ENCODE measurements around the gene PCCA.
"Not testable (repeated sequence)": the region's sequence is repeated elsewhere in the genome, so short reads cannot be mapped to it uniquely, and the experiment has no call there.

Gene PCCA

GRCh38 chr13:100306030-100306429 lies 217.1 kb downstream of the PCCA start:
- DNase-seq (ENCODE audit: low spot score), result no peak

- DNase-seq (ENCODE audit: low spot score), result no peak
Measured at GRCh38 chr13:100306434-100306999, 217.6 kb downstream of the PCCA start.

GRCh38 chr13:100314132-100314910 lies 225.4 kb downstream of the PCCA start:
- DNase-seq (ENCODE audit: low spot score), result no peak

- DNase-seq (ENCODE audit: low spot score), result no peak
Measured at GRCh38 chr13:100315522-100315921, 226.6 kb downstream of the PCCA start.

- DNase-seq (ENCODE audit: low spot score), result not testable (repeated sequence)
Measured at GRCh38 chr13:100318473-100318872, 229.6 kb downstream of the PCCA start.

- no peak for DNase-seq (ENCODE audit: low spot score)
Measured at GRCh38 chr13:100323937-100324336, 235.0 kb downstream of the PCCA start.

GRCh38 chr13:100330662-100331061 lies 241.8 kb downstream of the PCCA start:
- DNase-seq (ENCODE audit: low spot score), result no peak

GRCh38 chr13:100333141-100333540 lies 244.2 kb downstream of the PCCA start:
- no peak for DNase-seq (ENCODE audit: low spot score)

GRCh38 chr13:100334214-100334613 lies 245.3 kb downstream of the PCCA start:
- no peak for DNase-seq (ENCODE audit: low spot score)

- no peak for DNase-seq (ENCODE audit: low spot score)
Measured at GRCh38 chr13:100336795-100337516, 248.1 kb downstream of the PCCA start.

- no peak for DNase-seq (ENCODE audit: low spot score)
Measured at GRCh38 chr13:100338275-100338674, 249.4 kb downstream of the PCCA start.

- no peak for DNase-seq (ENCODE audit: low spot score)
Measured at GRCh38 chr13:100339411-100339940, 250.6 kb downstream of the PCCA start.

- no peak for DNase-seq (ENCODE audit: low spot score)
Measured at GRCh38 chr13:100340865-100341264, 252.0 kb downstream of the PCCA start.

GRCh38 chr13:100341327-100341726 lies 252.4 kb downstream of the PCCA start:
- no peak for DNase-seq (ENCODE audit: low spot score)

GRCh38 chr13:100344544-100344943 lies 255.7 kb downstream of the PCCA start:
- DNase-seq (ENCODE audit: low spot score), result no peak

GRCh38 chr13:100347968-100348367 lies 259.1 kb downstream of the PCCA start:
- no peak for DNase-seq (ENCODE audit: low spot score)

GRCh38 chr13:100349594-100349993 lies 260.7 kb downstream of the PCCA start:
- no peak for DNase-seq (ENCODE audit: low spot score)

GRCh38 chr13:100350601-100351000 lies 261.7 kb downstream of the PCCA start:
- DNase-seq (ENCODE audit: low spot score), result no peak

GRCh38 chr13:100356426-100356825 lies 267.5 kb downstream of the PCCA start:
- DNase-seq (ENCODE audit: low spot score), result no peak

GRCh38 chr13:100356889-100357288 lies 268.0 kb downstream of the PCCA start:
- no peak for DNase-seq (ENCODE audit: low spot score)

GRCh38 chr13:100357764-100358163 lies 268.9 kb downstream of the PCCA start:
- DNase-seq (ENCODE audit: low spot score), result no peak

GRCh38 chr13:100361504-100361903 lies 272.6 kb downstream of the PCCA start:
- DNase-seq (ENCODE audit: low spot score), result no peak

GRCh38 chr13:100362371-100362770 lies 273.5 kb downstream of the PCCA start:
- no peak for DNase-seq (ENCODE audit: low spot score)
